Tibial nerve (tissue), 4 donors: ENCODE measurements around the gene ZNF346.

Source experiments
- EP300 ChIP-seq, 2 donors: sonication (generic); formaldehyde crosslinking; IDR thresholded peaks; one replicate each; pipeline ENCODE4 v1.6.1; 2017; ENCODE audit warnings: antibody characterized with exemption in 2 of 2, mild to moderate bottlenecking in 1 of 2
- POLR2A ChIP-seq, 2 donors: fragments of 450-650 bp; IDR thresholded peaks; one replicate each; pipeline ENCODE4 v1.6.1; 2017; ENCODE audit warnings: antibody characterized with exemption in 2 of 2, mild to moderate bottlenecking in 2 of 2, moderate library complexity in 2 of 2
- TF ChIP-seq, protein P1 (sequence below), 5 experiments: fragments of 200-600 bp in 3 of 5; fragments of 450-650 bp in 2 of 5; sonication (generic) in 3 of 5; IDR thresholded peaks; one replicate each; pipeline ENCODE4 v1.5.1; 2016 to 2019; ENCODE audit warnings: antibody characterized with exemption in 5 of 5, mild to moderate bottlenecking in 3 of 5, moderate library complexity in 2 of 5

DNA sequence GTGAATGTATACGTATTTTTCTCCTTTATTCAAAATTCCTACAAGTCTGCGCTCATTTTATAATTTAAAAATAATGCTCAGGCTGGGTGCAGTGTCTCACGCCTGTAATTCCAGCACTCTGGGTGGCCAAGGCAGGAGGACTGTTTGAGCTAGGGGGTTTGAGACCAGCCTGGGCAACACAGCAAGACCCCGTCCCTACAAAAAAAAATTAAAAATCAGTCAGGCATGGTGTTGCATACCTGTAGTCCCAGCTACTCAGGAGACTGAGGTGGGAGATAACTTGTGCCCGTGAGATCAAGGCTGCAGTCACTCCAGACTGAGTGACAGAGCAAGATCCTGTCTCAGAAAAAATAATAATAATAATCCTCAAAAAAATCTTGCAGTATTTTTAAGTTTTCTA, 23.7 kb upstream of the ZNF346 start:
- TF ChIP-seq POLR2A (IDR thresholded peaks at IDR 0.05) (no peak), EP300 (IDR thresholded peaks at IDR 0.05) (no peak)
- TF ChIP-seq, protein P1, sequence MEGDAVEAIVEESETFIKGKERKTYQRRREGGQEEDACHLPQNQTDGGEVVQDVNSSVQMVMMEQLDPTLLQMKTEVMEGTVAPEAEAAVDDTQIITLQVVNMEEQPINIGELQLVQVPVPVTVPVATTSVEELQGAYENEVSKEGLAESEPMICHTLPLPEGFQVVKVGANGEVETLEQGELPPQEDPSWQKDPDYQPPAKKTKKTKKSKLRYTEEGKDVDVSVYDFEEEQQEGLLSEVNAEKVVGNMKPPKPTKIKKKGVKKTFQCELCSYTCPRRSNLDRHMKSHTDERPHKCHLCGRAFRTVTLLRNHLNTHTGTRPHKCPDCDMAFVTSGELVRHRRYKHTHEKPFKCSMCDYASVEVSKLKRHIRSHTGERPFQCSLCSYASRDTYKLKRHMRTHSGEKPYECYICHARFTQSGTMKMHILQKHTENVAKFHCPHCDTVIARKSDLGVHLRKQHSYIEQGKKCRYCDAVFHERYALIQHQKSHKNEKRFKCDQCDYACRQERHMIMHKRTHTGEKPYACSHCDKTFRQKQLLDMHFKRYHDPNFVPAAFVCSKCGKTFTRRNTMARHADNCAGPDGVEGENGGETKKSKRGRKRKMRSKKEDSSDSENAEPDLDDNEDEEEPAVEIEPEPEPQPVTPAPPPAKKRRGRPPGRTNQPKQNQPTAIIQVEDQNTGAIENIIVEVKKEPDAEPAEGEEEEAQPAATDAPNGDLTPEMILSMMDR (IDR thresholded peaks at IDR 0.05), result no peak
